GM19239 (cell line): Measurements from ENCODE around the gene ZNF184.
A peak's percentile ranks its signal among the peaks of the same experiment; 100 is the strongest.

ENCODE experiments used
- DNase-seq: peaks from one replicate; pipeline ENCODE4 v3.0.0; 2011; ENCODE audit warnings: low spot score; ENCODE audit not compliant: insufficient read length
- FAIRE-seq: peaks from 2 replicates; lab custom pipeline; 2011; peaks lifted over from hg19 to GRCh38; lab: Jason Lieb, UNC

ZNF184 gene

DNA sequence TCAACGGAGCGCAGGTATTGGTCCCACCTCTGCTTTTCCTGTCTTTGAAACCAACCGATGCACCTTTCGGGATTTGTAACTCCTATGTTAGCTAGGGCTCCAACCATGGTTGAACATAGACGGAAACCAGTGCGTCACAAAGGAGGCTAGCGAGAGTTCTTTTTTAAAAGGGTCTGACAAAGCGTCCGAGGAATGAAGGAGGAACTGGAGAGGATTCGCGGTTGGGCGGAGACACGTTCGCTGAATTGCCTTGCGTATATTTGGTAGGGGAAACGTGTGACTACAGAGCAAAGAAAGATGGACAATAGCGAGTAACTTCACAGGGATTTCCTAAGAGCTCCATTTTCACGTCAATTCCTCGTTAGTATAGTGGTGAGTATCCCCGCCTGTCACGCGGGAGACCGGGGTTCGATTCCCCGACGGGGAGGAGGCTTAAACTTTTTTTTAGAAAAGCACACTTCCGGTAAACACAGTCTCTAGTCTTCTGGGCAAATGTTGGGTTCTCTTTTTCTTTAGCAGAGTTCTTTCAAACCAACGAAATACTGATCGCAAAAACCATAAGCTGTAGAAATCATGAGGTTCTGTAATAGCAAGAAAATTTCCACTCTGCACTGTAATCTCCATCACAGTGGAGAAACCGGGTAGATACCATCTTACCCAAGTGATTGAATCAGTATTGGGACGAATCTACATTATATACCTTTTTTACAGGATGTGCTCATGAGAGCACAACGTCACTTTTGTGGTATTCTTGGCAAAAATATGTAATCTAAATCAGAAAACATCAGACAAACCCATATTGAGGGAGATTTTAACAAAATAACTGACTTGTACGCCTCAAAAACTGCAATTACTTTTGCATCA, 6.6 kb upstream of the ZNF184 start:
- DNase-seq (peak; percentile 43), FAIRE-seq (no peak)

DNA sequence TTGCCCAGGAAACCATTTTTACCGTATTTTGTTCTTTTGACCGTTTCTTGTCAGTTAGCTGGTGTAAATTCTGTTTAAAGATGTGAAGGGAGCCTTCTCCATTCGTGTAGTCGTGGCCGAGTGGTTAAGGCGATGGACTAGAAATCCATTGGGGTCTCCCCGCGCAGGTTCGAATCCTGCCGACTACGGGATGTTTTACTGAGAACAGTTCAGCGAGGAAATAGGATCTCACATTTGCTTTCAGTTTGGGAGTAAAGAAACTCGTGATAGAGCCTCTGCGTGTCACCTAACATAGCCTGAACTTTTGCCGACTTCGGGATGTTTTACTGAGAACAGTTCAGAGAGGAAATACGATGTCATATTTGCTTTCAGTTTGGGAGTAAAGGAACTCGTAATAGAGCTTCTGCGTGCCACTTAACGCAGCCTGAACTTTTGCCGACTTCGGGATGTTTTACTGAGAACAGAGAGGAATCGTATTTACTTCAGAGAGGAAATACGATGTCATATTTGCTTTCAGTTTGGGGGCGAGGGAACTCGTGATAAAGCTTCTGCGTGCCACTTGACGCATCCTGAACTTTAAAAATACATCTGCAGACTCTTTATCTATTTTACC, 5.9 kb upstream of the ZNF184 start:
- peak; percentile 95 for FAIRE-seq
- no peak for DNase-seq

DNA sequence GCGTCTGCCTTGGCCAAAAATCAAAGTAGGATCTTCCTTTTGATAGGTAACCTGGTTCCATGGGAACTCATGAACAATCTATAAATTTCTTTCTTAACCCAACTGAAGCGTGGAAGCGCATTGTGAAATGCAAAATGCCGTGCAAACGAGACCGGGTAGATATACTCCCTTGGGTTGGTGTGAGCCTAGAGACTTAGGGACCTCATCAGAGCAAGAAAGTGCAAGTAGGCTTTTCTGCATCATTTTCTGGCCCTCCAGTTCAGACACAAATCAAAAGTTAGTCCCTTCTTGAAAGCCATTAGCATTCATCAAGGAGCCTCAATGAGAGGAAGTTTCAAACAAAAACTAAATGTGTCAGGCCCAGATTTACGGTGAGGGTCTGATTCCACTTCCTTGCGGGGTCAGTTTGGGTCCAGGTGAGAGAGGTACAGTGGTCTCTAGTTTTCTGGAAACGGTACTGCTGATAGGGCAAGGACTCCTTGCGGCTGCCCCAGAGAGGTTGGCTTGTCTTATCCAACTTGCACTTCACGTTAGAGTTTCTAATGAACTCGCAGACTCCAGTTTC, 5.3 kb upstream of the ZNF184 start:
- peak; percentile 4 for FAIRE-seq
- no peak for DNase-seq

DNA sequence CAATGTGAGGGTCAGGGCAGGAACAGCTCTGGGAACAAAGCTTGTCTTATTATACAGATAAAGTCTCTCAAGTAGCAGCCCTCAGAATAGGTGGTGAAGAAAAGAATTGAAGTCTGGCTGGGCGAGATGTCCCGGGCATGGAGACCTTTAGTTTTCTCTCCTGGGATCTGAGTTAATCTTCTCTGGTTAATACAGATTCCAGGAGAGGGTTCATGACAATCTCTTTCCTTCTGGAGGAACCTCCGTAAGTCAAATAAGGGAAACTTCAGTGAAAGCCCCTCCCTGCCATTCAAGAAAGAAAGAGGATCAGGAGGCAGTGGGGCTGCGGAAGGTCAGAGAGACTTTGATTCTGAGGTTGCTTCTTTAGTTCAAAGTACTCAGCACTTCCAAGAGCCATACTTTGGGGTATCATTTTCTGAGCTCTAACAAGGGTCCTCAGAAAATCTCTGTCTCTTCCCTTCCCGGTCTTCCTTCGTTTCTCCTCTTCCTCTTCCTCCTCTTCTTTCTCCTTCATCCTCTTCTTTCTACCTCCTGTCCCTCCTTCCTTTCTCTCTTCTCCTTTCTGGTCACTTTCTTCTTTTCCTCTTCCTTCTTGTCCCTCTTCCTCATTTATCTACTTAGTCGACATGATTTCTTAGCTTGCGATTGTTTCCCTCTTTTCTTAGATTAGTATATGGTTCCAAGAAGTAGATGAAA, 4.6 kb upstream of the ZNF184 start:
- DNase-seq (no peak), FAIRE-seq (no peak)

DNA sequence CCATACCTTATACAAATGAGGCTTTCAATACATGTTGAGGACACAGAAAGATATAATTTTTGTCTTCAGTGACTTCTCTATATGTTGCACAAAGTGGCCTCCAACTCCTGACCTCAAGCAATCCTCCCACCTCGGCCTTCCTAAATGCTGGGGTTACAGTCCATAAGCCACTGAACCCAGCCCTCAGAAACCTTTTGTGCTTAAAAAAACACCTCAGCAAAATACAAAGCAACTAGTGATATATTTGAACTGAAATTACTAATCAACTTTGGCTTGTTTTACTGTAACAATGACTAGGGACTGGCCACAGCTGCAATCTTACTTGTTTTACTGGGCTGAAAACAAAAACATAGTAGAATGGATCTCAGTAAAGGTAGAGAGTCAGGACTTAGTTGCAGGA, 3.2 kb upstream of the ZNF184 start:
- no peak for FAIRE-seq
- no peak for DNase-seq

DNA sequence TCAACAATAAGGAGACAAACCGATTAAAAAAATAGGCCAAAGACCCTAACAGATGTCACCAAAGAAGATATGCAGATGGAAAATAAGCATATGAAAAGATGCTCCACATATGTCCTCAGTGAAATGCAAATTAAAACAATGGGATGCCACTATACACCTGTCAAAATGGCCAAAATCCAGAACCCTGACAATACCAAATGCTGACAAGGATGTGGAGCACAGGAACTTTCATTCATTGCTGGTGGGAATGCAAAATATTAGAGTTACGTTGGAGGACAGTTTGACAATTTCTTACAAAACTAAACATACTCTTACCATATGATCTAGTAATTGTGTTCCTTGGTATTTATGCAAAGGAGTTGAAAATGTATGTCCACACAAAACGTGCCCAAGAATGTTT, 1.8 kb upstream of the ZNF184 start:
- no peak for FAIRE-seq
- no peak for DNase-seq

DNA sequence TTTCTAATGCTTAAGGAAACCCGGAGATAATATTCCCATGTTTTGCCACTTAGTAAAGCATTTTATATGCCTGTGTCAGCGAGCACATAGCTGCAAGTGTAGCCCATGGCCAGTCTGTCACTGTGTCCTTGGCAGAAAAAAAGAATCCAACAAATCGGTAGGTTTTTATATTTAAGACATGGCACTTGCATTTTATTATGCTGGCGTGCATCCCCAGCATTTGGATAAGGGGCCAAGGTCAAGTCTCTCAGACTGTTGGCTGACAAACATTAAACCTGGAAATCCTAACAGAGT, 1.2 kb upstream of the ZNF184 start:
- FAIRE-seq (no peak), DNase-seq (no peak)

DNA sequence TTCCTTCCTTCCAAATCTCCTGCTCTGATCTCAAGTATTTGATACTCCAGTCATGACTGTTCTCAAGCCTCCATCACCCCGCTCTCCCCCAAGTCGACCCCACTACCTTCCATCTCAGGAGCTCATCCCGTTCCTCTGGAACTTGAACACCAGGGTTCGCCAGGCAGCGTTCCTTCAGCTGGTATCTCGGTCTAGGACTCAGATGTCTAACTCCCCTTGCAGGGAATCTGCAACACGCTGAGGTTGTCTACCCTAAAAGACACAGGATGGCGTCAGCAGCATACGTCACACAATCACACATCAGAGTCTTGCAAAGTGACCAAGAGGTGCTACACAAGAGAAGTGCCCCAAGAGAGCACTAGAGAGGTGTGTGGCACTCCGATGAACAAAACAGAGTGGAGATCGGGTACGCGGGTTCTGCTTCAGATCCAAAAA, 706 bp downstream of the ZNF184 start:
- DNase-seq (no peak), FAIRE-seq (peak; percentile 88)

DNA sequence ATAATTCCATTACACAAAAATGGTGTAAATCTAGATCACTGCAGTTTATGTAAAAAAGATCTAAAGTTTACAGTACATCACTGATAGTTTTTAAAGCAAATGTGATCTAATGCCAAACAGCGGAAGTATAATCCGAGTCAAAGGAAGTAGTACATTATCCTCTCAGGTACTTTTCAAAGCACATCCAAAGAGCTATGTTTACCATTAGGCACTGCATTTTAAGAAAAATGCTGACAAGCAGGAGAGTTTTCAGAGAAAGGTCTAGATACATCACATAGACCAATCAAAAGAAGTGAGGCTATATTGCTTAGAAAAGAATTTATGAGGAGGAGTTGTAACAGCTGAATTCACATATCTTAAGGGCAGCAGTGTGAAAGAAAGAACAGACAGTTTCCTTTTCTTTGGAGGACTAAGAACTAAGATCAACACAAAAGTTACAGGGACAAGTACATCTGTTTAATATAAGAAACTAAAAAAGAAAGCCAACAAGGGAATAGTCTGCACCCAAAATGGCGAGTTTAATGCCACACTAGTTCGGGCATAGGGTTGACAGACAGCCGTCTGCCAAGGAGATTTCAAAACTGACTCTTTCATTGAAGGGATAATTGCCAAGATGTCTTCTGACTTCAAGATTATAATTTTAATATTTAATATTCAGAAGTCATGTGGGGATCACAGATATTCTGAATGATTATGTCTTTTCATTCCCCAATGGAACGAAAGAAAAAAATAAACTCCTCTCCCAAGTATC, 1.4 kb downstream of the ZNF184 start:
- DNase-seq (no peak), FAIRE-seq (peak; percentile 56)

DNA sequence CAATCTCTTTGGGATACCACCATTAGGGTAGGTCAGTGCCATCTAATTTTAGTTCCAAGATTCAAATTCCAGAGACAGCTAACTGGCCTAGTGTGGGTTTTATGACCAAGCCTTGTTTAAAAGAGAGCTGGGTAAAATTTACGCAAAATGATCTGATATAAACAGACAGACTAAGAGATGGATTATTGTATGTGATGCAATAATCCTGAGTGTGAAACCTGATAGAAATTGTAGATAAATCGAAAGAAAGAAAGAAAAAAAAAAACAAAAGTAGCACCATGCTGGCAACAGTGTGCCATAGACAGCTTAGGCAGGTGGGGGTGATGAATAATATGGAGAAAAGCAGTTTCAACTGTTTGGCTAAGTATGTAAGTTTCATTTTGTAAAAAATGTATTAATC, 2.9 kb downstream of the ZNF184 start:
- DNase-seq = no peak
- FAIRE-seq = no peak

DNA sequence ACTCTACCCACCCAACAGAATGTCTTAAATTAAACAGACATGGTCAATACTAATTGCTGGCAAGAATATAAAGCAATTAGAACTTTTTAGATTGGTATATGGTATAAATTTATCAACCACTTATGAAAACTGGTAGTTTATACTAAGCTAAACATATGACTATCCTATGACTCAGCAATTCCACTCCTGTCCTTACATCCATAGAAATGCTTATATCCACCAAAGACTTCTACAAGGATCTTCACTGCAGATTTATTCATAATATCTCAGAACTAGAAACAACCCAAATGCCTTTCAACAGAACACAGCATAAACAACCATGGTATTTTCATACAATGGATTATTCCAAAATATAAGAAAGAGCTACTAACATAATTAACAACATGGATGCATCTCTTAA, 4.6 kb downstream of the ZNF184 start:
- DNase-seq (no peak), FAIRE-seq (no peak)

DNA sequence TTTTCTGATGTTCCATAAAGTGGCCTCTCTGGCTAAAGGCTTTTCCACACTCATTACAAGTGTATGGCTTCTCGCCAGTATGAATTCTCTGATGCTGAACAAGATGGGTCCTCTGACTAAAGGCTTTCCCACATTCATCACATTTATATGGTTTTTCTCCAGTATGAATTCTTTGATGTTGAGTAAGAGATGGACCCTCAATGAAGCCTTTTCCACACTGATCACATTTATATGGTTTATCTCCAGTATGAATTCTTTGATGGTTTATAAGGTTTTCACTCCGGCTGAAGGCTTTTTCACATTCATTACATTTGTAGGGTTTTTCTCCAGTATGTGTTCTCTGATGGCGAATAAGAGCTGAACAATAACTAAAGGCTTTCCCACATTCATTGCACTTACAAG, 20.4 kb downstream of the ZNF184 start:
- no peak for FAIRE-seq

DNA sequence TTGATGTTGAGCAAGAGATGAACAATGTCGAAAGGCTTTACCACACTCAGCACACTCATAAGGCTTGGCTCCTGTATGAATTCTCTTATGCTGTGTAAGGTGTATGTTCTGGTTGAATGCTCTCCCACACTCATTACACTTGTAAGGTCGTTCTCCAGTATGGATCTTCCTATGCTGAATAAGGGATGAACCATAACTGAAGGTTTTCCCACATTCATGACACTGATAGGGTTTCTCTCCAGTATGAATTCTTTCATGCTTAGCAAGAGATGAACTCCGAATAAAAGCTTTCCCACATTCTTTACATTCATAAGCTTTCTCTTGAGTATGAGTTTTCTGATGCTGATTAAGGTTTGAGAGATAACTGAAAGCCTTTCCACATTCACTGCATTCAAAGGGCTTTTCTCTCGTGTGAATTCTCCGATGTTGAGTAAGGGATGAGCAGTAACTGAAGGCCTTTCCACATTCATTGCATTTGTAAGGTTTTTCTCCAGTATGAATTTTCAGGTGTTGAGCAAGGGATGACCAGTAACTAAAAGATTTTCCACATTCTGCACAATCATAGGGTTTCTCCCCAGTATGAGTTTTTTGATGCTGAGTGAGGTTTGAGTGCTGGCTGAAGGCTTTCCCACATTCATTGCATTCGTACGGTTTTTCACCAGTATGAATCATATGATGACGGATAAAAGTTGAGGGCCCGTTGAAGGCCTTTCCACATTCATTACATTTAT, 21.1 kb downstream of the ZNF184 start:
- DNase-seq = no peak
- FAIRE-seq = no peak

More for the DNA sequence above, 20.4 kb downstream of the ZNF184 start:
- DNase-seq = no peak

DNA sequence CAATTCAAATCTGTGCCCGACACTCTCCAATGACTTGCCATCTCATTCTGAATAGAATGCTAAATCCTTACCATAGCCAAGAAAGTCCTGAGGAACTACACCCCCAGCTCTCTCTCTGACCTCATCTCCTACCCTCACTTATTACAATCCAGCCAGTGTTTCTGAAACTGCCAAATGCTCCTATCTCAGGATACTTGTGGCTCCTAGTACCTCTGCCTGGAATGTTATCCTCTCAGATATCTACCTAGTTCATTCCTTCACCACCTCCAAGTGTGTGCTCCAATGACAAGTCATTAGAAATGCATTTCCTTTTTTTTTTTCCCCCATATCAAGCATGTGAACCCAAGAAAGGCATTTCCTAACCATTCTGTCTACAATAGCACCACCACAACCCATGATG, 24.4 kb downstream of the ZNF184 start:
- FAIRE-seq (no peak), DNase-seq (no peak)

DNA sequence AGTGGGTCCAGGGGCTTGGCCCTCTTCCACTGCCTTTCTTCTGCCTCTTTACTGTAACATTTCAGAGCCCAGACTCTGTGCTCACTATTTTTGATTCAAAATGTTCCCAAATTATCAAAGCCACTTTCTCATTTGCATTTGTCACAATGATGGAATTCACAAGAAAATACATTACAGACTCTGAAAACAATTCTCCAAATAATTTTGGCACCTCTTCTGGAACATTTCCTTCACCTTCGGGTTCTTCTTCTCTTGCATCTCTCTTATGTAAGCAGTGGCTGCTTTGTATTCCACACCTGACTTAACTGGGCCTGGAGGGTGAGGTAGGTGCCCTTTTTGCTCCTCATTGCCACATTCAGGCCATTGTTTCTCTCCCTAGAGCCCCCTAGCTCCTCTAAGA, 30.0 kb downstream of the ZNF184 start:
- no peak for DNase-seq
- no peak for FAIRE-seq

DNA sequence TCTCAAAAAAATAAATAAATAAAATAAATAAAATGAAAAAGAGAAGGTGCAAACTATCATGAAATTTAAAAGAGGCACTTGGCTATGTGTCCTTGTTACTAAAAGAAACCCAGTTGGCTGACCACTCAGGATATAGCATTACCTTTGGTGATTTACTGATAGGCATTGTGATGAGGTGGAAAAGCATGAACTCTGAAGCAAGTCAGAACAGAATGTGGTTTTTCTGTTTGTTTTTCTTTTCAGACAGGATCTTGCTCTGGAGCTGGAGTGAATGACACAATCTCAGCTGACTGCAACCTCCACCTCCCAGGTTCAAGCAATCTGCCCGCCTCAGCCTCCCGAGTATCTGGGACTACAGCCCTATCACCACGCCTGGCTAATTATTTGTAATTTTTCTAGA, 31.9 kb downstream of the ZNF184 start:
- FAIRE-seq (no peak), DNase-seq (no peak)

DNA sequence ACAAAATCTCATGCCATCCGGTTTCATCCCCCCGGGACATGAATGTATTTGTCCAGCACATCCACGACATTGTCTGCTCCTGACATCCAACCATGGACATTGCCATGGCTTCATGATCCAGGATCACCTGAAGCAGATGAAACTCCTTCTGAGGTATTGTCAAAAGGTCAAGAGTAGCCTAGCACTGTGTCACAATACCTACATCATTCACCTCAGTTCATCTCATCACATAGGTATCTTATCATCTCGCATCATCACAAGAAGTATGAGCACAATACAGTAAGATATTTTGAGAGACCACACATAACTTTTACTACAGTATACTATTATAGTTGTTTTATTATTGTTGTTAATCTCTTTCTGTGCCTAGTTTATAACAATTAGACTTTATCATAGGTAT, 33.5 kb downstream of the ZNF184 start:
- FAIRE-seq = no peak
- DNase-seq = no peak

DNA sequence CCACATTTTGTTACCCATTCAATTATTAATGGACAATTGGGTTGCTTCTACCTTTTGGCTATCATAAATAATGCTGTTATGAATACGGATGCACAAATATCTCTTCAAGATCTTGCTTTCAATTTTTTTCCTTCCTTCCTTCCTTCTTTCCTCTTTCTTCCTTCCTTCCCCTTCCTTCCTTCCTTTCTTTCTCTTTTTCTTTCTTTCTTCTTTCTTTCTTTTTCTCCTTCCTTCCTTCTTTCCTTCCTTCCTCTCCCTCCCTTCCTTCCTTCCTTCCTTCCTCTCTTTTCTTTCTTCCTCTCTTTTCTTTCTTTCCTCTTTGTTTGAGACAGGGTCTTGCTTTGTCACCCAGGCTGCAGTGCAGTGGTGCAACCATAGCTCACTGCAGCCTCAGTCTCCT, 39.2 kb downstream of the ZNF184 start:
- FAIRE-seq (no peak), DNase-seq (no peak)

DNA sequence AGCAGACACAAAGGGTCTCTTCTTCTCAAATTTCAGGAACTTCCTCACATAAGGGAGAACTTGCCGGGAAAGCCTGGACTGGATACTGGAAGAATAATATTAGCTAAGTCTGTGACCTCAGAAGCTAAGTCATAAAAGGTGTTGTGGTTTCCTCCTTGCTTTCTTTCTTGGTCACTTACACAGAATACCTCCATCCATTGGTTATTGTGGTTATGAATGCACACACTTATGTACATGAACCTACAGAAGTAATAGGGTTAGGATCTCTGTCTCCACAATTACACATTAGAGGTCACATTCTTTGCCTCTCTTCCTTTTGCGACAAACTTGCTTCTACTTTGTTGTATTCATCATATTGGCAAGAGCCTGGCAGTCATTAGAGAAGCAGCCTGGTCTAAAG, 43.9 kb downstream of the ZNF184 start:
- FAIRE-seq (no peak), DNase-seq (no peak)

DNA sequence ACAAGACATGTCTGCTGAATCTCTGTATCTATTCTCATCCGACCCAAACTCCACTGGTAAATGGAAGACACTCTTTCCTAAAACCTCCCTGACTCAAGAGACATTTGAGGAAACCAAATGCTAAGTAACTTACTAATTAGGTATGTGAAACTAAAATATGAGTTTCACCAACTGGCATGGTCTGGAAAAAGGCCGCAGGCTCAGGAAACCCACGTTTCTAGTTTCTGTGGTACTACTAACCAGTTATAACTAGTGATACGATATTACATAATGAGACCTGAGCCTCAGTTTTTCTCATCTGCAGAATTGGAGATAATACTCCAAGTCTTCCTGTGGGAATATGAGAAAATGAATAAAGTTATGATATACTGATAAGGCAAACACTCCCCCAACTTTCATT, 44.4 kb downstream of the ZNF184 start:
- DNase-seq (no peak), FAIRE-seq (no peak)
